ENCODE data around the gene IGFL1.

DNA sequence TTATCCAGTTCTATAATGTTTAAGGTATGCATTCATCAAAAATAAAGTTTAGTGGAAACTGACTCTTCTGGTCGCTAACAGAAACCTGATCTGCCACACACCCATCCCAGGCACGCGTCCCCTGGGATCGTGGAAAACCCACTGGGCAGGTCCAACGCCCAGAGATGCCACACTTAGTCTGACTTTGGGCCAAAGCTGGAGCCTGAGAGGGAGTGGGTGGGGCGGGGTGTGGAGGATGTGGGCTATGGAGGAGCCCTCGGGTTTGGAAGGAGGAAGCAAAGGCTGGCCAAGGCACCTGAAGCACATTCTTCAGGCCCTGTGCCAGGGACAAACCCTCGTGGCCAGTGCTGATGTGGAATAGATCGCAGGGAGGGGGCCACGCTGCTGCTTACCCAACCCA is 2.5 kb downstream of the IGFL1 start:
- TF ChIP-seq, protein P1, sequence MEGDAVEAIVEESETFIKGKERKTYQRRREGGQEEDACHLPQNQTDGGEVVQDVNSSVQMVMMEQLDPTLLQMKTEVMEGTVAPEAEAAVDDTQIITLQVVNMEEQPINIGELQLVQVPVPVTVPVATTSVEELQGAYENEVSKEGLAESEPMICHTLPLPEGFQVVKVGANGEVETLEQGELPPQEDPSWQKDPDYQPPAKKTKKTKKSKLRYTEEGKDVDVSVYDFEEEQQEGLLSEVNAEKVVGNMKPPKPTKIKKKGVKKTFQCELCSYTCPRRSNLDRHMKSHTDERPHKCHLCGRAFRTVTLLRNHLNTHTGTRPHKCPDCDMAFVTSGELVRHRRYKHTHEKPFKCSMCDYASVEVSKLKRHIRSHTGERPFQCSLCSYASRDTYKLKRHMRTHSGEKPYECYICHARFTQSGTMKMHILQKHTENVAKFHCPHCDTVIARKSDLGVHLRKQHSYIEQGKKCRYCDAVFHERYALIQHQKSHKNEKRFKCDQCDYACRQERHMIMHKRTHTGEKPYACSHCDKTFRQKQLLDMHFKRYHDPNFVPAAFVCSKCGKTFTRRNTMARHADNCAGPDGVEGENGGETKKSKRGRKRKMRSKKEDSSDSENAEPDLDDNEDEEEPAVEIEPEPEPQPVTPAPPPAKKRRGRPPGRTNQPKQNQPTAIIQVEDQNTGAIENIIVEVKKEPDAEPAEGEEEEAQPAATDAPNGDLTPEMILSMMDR (IDR thresholded peaks at IDR 0.05): no peak
- no peak for TF ChIP-seq POLR2A (IDR thresholded peaks at IDR 0.05)
